Ecto neural progenitor cell (in vitro differentiated cells): ENCODE measurements around the gene LCE1E.

Experiments
- DNase-seq: peaks from one replicate; pipeline ENCODE4 v3.0.0-alpha.2; 2018; ENCODE audit warnings: low spot score

Gene LCE1E

DNA sequence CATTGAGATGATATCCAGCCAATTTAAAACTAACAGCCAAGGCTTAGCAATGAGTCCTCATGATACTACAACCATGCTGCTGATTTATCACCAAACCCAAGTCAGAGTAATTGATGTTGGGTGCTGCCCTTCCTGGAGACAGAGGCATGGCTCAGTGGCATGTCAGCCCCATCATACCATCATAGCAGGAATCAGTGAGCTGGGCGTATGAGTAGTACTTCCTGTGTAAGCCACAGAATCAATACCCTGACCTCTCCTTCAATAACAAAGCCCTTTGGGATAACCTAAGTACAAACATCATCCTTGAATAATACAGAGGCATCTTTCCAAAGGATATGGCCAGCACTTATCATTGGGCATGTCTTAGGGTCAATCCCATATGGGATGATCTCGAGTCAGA is 3.0 kb upstream of the LCE1E start:
- DNase-seq = no peak

- DNase-seq = no peak
These were observed 9.6 kb downstream of the LCE1E start for GRCh38 chr1:152795686-152796085.

- DNase-seq = no peak
These were observed 10.4 kb downstream of the LCE1E start, which contains the start of gene LCE1D for GRCh38 chr1:152796421-152796820. LCE1D (plus strand) TSS chr1:152796721; CDS start chr1:152797795, 1,074 bp downstream.

DNA sequence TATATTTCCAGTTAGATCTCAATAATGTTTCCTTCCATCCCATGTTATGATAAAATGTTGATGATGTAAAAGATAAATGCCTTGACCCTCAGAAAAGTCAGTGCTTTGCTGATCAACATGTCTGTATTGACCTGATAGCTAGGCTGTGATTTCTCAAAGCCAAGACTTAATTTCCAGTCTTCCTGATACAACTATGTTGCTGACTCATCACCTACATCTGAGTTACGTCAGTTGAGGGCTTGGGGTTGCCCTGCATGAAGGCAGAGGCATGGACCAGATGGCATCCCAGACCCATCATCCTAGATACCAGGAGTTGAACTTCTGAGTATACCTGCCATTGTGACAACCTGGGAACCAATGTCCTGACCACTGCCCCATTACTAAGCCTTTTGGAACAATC is 15.3 kb downstream of the LCE1E start:
- DNase-seq = no peak

DNA sequence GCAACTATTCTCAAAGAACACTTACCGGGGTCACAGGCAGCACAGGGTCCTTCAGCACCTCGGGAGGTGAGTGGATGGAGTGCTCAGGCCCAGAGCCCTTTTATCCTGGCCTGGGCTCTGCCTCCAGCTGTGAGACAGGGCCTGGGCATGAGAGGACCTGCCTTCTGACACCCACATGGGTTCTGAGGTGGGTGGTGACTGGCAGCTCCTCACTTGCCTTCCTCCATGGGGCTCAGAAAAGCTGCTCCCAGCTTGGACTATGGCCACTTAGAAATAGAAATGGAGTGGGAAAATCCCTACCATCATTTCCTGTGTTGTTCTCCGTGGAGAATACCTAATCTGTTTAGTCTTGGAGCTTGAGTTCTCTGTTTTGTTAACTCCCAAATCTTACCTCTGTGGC is 20.5 kb downstream of the LCE1E start, which contains the start of gene LCE1C:
Gene LCE1C (minus strand): TSS at position 76 of the 400 bp plus-strand sequence. CDS start 1,173 bp downstream, outside the sequence.
- DNase-seq = no peak

GRCh38 chr1:152811050-152811449 is 25.0 kb downstream of the LCE1E start:
- DNase-seq = no peak

- no peak for DNase-seq
These were observed 25.6 kb downstream of the LCE1E start, which contains the start of gene LCE1B for GRCh38 chr1:152811671-152812070. LCE1B (plus strand) TSS chr1:152811971; CDS start chr1:152812447, 476 bp downstream.

GRCh38 chr1:152817309-152817708 is 31.3 kb downstream of the LCE1E start:
- DNase-seq = no peak

GRCh38 chr1:152823294-152823693 is 37.2 kb downstream of the LCE1E start:
- DNase-seq = no peak

GRCh38 chr1:152824964-152825363 is 38.9 kb downstream of the LCE1E start:
- DNase-seq = no peak

GRCh38 chr1:152827173-152827572 is 41.1 kb downstream of the LCE1E start, which contains the start of gene LCE1A:
LCE1A (plus strand) TSS chr1:152827473; CDS start chr1:152827473, 0 bp downstream.
- DNase-seq = no peak

GRCh38 chr1:152836870-152837269 is 50.8 kb downstream of the LCE1E start:
- no peak for DNase-seq
